Measurements from ENCODE around the gene FXR1.
"Not testable (repeated sequence)": the region's sequence is repeated elsewhere in the genome, so short reads cannot be mapped to it uniquely, and the experiment has no call there.

Gene FXR1

GRCh38 chr3:180912304-180913296 is at the start of gene FXR1:
Gene FXR1, plus strand, starts transcription at chr3:180912670. Its CDS starts 16 bp downstream, at chr3:180912686.
- DNase-seq (ENCODE audit: low read depth, low spot score): peak; percentile 60
- Histone ChIP-seq H3K9me3 (ENCODE audit: low read depth, low read length) (0 out of 2 replicates have a peak, but pooled peaks cover 4% of the 10 kb centered on the region), H3K4me3 (peak within 1 kb of the TSS; percentile 82), H3K36me3 (ENCODE audit: insufficient read depth, low read length) (peaks cover 40% of the 10 kb centered on the region), H3K27ac (peak within 1 kb of the TSS; percentile 88), H3K9ac (ENCODE audit: insufficient read length) (peak within 1 kb of the TSS; percentile 91)
- TF ChIP-seq FOXP2 (optimal IDR thresholded peaks at IDR 0.05; ENCODE audit: control extremely low read depth, extremely low read length, insufficient read depth) (no peak), POLR2AphosphoS5 (IDR thresholded peaks at IDR 0.05; ENCODE audit: borderline replicate concordance, low read depth, low read length) (peak; percentile 99), EZH2 (IDR thresholded peaks at IDR 0.05) (no peak)

- no peak overlapping the region for H3K4me3 ChIP-seq
- H3K9ac ChIP-seq (ENCODE audit: insufficient read length): no peak overlapping the region
- TF ChIP-seq POLR2AphosphoS5 (IDR thresholded peaks at IDR 0.05; ENCODE audit: borderline replicate concordance, low read depth, low read length) (no peak), EZH2 (IDR thresholded peaks at IDR 0.05) (no peak), FOXP2 (optimal IDR thresholded peaks at IDR 0.05; ENCODE audit: control extremely low read depth, extremely low read length, insufficient read depth) (no peak)
- no peak overlapping the region for H3K27ac ChIP-seq
- no peak for DNase-seq (ENCODE audit: low read depth, low spot score)
- no peaks in the 10 kb centered on the region for H3K36me3 ChIP-seq (ENCODE audit: insufficient read depth, low read length)
- H3K9me3 ChIP-seq (ENCODE audit: low read depth, low read length): no peaks in the 10 kb centered on the region
Measured at GRCh38 chr3:180870008-180870699, 42.3 kb upstream of the FXR1 start.

GRCh38 chr3:180871901-180872300 is 40.6 kb upstream of the FXR1 start:
- no peak for DNase-seq (ENCODE audit: low read depth, low spot score)
- no peaks in the 10 kb centered on the region for H3K36me3 ChIP-seq (ENCODE audit: insufficient read depth, low read length)
- no peak overlapping the region for H3K27ac ChIP-seq
- no peak overlapping the region for H3K9ac ChIP-seq (ENCODE audit: insufficient read length)
- H3K4me3 ChIP-seq: no peak overlapping the region
- H3K9me3 ChIP-seq (ENCODE audit: low read depth, low read length): no peaks in the 10 kb centered on the region
- TF ChIP-seq EZH2 (IDR thresholded peaks at IDR 0.05) (no peak), FOXP2 (optimal IDR thresholded peaks at IDR 0.05; ENCODE audit: control extremely low read depth, extremely low read length, insufficient read depth) (no peak), POLR2AphosphoS5 (IDR thresholded peaks at IDR 0.05; ENCODE audit: borderline replicate concordance, low read depth, low read length) (no peak)

GRCh38 chr3:180872430-180872829 is 40.0 kb upstream of the FXR1 start:
- H3K36me3 ChIP-seq (ENCODE audit: insufficient read depth, low read length); H3K27ac ChIP-seq; H3K4me3 ChIP-seq; DNase-seq (ENCODE audit: low read depth, low spot score); H3K9me3 ChIP-seq (ENCODE audit: low read depth, low read length); H3K9ac ChIP-seq (ENCODE audit: insufficient read length): not testable (repeated sequence)

GRCh38 chr3:180875124-180875698 is 37.3 kb upstream of the FXR1 start:
- Histone ChIP-seq H3K36me3 (ENCODE audit: insufficient read depth, low read length) (no peaks in the 10 kb centered on the region), H3K4me3 (no peak overlapping the region), H3K9me3 (ENCODE audit: low read depth, low read length) (no peaks in the 10 kb centered on the region), H3K27ac (no peak overlapping the region), H3K9ac (ENCODE audit: insufficient read length) (no peak overlapping the region)
- no peak for DNase-seq (ENCODE audit: low read depth, low spot score)
- TF ChIP-seq FOXP2 (optimal IDR thresholded peaks at IDR 0.05; ENCODE audit: control extremely low read depth, extremely low read length, insufficient read depth): no peak
- TF ChIP-seq POLR2AphosphoS5 (IDR thresholded peaks at IDR 0.05; ENCODE audit: borderline replicate concordance, low read depth, low read length): no peak
- no peak for TF ChIP-seq EZH2 (IDR thresholded peaks at IDR 0.05)

- Histone ChIP-seq H3K9ac (ENCODE audit: insufficient read length) (no peak overlapping the region), H3K4me3 (no peak overlapping the region), H3K36me3 (ENCODE audit: insufficient read depth, low read length) (no peaks in the 10 kb centered on the region), H3K27ac (no peak overlapping the region), H3K9me3 (ENCODE audit: low read depth, low read length) (no peaks in the 10 kb centered on the region)
- no peak for TF ChIP-seq FOXP2 (optimal IDR thresholded peaks at IDR 0.05; ENCODE audit: control extremely low read depth, extremely low read length, insufficient read depth)
- TF ChIP-seq EZH2 (IDR thresholded peaks at IDR 0.05): no peak
- no peak for TF ChIP-seq POLR2AphosphoS5 (IDR thresholded peaks at IDR 0.05; ENCODE audit: borderline replicate concordance, low read depth, low read length)
- no peak for DNase-seq (ENCODE audit: low read depth, low spot score)
Measured at GRCh38 chr3:180881065-180881801, 31.2 kb upstream of the FXR1 start.

- H3K36me3 ChIP-seq (ENCODE audit: insufficient read depth, low read length): no peaks in the 10 kb centered on the region
- H3K4me3 ChIP-seq: no peak overlapping the region
- H3K27ac ChIP-seq: no peak overlapping the region
- DNase-seq (ENCODE audit: low read depth, low spot score): no peak
- TF ChIP-seq POLR2AphosphoS5 (IDR thresholded peaks at IDR 0.05; ENCODE audit: borderline replicate concordance, low read depth, low read length): no peak
- no peak for TF ChIP-seq FOXP2 (optimal IDR thresholded peaks at IDR 0.05; ENCODE audit: control extremely low read depth, extremely low read length, insufficient read depth)
- no peak for TF ChIP-seq EZH2 (IDR thresholded peaks at IDR 0.05)
- H3K9ac ChIP-seq (ENCODE audit: insufficient read length): no peak overlapping the region
- H3K9me3 ChIP-seq (ENCODE audit: low read depth, low read length): no peaks in the 10 kb centered on the region
Measured at GRCh38 chr3:180882115-180882514, 30.4 kb upstream of the FXR1 start.
